Lower lobe of right lung (tissue), 2 donors: ENCODE measurements around the gene PTBP3. TPM values are rescaled to one million over a fixed set of nuclear protein-coding genes. Genes with fewer than 3 reads are reported as not detected.
A peak's percentile ranks its signal among the peaks of the same experiment; 100 is the strongest.

Experiments used
- ATAC-seq, 2 donors: fragments of 200-7000 bp; cut with Tn5 transposase; one replicate each; pipeline ENCODE4 v1.9.1; 2020 to 2022; ENCODE audit warnings: mild to moderate bottlenecking in 2 of 2, moderate library complexity in 2 of 2
- DNase-seq: peaks from one replicate; pipeline ENCODE4 v3.0.0-alpha.2; 2020
- H3K27ac ChIP-seq: fragments of 200-600 bp; one replicate; pipeline ENCODE4 v1.8.0; 2022
- H3K27me3 ChIP-seq: fragments of 200-600 bp; one replicate; pipeline ENCODE4 v1.8.0; 2022; ENCODE audit warnings: low read depth
- H3K36me3 ChIP-seq: fragments of 200-600 bp; one replicate; pipeline ENCODE4 v1.8.0; 2022; ENCODE audit warnings: mild to moderate bottlenecking
- H3K4me1 ChIP-seq: fragments of 200-600 bp; one replicate; pipeline ENCODE4 v1.8.0; 2022
- H3K4me3 ChIP-seq: fragments of 200-600 bp; one replicate; pipeline ENCODE4 v1.8.0; 2022; ENCODE audit warnings: mild to moderate bottlenecking
- H3K9me3 ChIP-seq: fragments of 200-600 bp; one replicate; pipeline ENCODE4 v1.8.0; 2022
- intact Hi-C: fragments of 100-400 bp; cut with DNase I; formaldehyde crosslinking; loops from one replicate; pipeline ENCODE4 v1.11.0; 2022
- long read RNA-seq: library from polyadenylated mRNA; unstranded; transcript quantifications from one replicate; pipeline ENCODE4 v2.0.0, GENCODE V29; 2021
- total RNA-seq: library from RNA; stranded (reverse); fragmentation: NEBNext Ultra II Directional; extraction: Animal tissue kit (Norgen Biotek cat#: 25700); gene quantifications from one replicate; pipeline ENCODE4 v1.2.1, GENCODE V29; 2021
- TF ChIP-seq, protein P1 (sequence below): fragments of 200-600 bp; IDR thresholded peaks from one replicate; pipeline ENCODE4 v1.8.0; 2022; ENCODE audit warnings: antibody characterized with exemption, mild to moderate bottlenecking
- donor health status: DM: no; HTN: yes; CAD: no; lungs with severe emphysema.

PTBP3 gene, protein sequence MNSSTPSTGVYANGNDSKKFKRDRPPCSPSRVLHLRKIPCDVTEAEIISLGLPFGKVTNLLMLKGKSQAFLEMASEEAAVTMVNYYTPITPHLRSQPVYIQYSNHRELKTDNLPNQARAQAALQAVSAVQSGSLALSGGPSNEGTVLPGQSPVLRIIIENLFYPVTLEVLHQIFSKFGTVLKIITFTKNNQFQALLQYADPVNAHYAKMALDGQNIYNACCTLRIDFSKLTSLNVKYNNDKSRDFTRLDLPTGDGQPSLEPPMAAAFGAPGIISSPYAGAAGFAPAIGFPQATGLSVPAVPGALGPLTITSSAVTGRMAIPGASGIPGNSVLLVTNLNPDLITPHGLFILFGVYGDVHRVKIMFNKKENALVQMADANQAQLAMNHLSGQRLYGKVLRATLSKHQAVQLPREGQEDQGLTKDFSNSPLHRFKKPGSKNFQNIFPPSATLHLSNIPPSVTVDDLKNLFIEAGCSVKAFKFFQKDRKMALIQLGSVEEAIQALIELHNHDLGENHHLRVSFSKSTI
- 94.9 TPM for total RNA-seq
- long read RNA-seq, full-length matches to known transcripts = 6 of 35 reads
- long read RNA-seq, partial matches to known transcripts = 7 of 35 reads
- long read RNA-seq, other reads (novel, unspliced or antisense) = 22 of 35 reads

DNA sequence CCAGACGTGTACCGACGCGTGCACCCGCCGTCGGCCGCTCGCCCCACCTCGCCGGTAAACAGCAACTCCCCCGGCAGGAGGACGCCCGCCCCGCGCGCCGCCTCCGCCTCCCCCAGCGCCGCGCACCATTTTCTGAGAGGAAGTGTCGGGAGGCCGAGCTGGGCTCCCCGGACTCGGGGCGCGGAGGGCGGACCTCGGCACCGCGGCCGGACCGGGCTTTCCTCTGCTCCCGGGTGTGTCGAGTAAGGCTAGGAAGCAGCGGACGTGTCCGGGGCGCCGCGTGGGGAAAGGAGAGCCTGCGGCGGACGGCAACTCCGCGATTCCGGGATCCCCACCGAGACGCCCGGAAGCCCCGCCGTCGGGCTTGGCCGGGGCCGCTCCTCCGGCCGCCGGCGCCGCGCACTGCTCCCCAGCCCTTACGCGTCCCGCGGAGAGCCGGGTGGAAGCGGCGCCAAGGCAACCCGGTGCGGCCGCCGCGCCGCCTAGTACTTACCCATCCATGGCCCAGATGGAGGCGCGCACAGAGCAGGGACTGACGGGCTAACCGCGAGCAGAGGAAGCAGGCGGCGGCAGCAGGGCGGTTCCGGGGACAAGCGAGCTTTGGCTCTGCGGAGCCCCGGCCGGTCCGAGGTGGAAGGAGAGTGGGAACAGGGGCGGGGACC, at the start of gene PTBP3:
TSS of gene PTBP3 (minus strand) at position 643 of the 662 bp plus-strand sequence. CDS start 35,754 bp downstream, outside the sequence.
- Histone ChIP-seq H3K27me3 (no peaks in the 10 kb centered on the region), H3K4me1 (peaks cover 32% of the 10 kb centered on the region)
- intact Hi-C loops = no loop called here

DNA sequence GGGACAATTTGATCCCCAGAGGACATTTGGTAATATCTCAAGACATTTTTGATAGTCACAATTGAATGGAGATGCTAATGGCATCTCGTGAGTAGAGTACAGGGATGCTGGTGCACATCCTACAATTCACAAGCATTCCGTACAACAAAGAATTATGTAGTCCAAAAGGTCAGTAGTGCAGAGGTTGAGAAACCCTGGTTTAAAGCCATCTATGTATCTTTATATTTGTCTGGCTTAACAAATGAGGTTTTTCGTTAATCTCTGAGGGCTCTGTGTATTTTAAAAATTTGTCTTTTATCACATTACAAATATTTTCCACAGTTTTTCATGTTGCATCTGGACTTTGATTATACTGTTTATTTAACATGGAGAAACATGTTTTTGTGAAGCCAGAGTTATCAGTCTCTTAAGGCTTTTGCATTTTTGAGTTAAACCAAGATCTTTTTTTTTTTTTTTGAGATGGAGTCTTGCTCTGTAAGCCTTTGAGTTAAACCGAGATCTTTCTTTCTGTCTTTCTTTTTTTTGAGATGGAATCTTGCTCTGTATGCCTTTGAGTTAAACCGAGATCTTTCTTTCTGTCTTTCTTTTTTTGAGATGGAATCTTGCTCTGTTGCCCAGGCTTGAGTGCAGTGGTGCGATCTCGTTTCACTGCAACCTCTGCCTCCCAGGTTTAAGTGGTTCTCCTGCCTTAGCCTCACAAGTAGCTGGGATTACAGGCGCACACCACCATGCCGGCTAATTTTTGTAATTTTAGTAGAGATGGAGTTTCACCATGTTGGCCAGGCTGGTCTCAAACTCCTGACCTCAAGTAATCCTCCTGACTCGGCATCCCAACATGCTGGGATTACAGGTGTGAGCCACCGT, 49.3 kb upstream of the PTBP3 start:
- no peaks in the 10 kb centered on the region for H3K9me3 ChIP-seq
- peaks cover 43% of the 10 kb centered on the region for H3K4me1 ChIP-seq
- no peak overlapping the region for H3K4me3 ChIP-seq
- TF ChIP-seq, protein P1, sequence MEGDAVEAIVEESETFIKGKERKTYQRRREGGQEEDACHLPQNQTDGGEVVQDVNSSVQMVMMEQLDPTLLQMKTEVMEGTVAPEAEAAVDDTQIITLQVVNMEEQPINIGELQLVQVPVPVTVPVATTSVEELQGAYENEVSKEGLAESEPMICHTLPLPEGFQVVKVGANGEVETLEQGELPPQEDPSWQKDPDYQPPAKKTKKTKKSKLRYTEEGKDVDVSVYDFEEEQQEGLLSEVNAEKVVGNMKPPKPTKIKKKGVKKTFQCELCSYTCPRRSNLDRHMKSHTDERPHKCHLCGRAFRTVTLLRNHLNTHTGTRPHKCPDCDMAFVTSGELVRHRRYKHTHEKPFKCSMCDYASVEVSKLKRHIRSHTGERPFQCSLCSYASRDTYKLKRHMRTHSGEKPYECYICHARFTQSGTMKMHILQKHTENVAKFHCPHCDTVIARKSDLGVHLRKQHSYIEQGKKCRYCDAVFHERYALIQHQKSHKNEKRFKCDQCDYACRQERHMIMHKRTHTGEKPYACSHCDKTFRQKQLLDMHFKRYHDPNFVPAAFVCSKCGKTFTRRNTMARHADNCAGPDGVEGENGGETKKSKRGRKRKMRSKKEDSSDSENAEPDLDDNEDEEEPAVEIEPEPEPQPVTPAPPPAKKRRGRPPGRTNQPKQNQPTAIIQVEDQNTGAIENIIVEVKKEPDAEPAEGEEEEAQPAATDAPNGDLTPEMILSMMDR = no peak
- DNase-seq (no peak), ATAC-seq (no peak)
- intact Hi-C loops = no loop called here
- no peaks in the 10 kb centered on the region for H3K36me3 ChIP-seq
- no peaks in the 10 kb centered on the region for H3K27me3 ChIP-seq
- no peak overlapping the region for H3K27ac ChIP-seq

More for the DNA sequence above, at the start of gene PTBP3:
- H3K36me3 ChIP-seq = no peaks in the 10 kb centered on the region
- TF ChIP-seq, protein P1 = no peak
- DNase-seq (peak; percentile 90), ATAC-seq (peak; percentile 86 to 89)
- H3K4me3 ChIP-seq = peak within 1 kb of the TSS; percentile 84
- H3K9me3 ChIP-seq = no peaks in the 10 kb centered on the region
- peak within 1 kb of the TSS; percentile 99 for H3K27ac ChIP-seq

DNA sequence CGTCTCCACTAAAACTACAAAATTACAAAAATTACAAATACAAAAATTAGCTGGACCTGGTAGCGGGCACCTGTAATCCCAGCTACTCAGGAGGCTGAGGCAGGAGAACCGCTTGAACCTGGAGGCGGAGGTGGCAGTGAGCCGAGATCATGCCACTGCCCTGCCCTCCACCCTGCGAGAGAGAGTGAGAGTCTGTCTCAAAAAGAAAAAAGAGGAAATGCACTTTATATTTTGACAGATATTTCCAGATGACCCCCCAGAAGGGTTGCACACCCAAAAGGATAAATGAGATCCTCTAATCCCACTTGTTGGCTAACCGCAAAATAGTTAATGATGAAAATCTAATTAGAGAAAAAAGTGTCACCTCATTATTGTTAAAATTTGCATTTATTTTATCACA, 48.6 kb upstream of the PTBP3 start:
- TF ChIP-seq, protein P1 = no peak
- no peak for DNase-seq
- H3K27ac ChIP-seq = no peak overlapping the region
- peaks cover 50% of the 10 kb centered on the region for H3K4me1 ChIP-seq
- no peaks in the 10 kb centered on the region for H3K27me3 ChIP-seq
- no peaks in the 10 kb centered on the region for H3K36me3 ChIP-seq
- no peaks in the 10 kb centered on the region for H3K9me3 ChIP-seq
- H3K4me3 ChIP-seq = no peak overlapping the region
- no peak for ATAC-seq
- intact Hi-C loops = no loop called here

DNA sequence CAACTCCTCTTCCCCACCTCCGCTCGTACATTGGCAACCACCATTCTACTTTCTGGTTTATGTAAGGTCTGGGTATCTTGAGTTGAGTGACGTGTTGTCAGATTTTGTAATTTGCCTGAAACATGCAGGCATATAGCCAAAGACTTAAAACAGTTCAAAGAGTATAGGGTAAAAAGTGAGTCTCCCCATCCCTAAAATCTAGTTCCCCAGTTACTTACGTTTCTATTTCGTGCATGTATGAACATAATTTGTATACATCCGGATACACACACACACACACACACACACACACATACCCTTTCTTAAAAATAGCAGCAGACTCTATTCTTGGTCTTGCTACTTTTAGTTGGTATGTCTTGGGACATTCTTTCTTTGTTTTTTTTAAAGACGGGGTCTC, 47.4 kb upstream of the PTBP3 start:
- ATAC-seq (peak in 1 of 2 donors; percentile 38), DNase-seq (no peak)
- peaks cover 57% of the 10 kb centered on the region for H3K4me1 ChIP-seq
- no peaks in the 10 kb centered on the region for H3K9me3 ChIP-seq
- H3K27me3 ChIP-seq = no peaks in the 10 kb centered on the region
- TF ChIP-seq, protein P1 = no peak
- no peaks in the 10 kb centered on the region for H3K36me3 ChIP-seq
- H3K27ac ChIP-seq = peak overlapping the region; percentile 99
- peak overlapping the region; percentile 82 for H3K4me3 ChIP-seq
- intact Hi-C loops = no loop called here
